Heart left ventricle (tissue), 13 donors: ENCODE measurements around the gene PFKP.

Experiments used
- POLR2A ChIP-seq, 2 donors: fragments of 450-650 bp; IDR thresholded peaks; one replicate each; pipeline ENCODE4 v1.6.1; 2017; ENCODE audit warnings: antibody characterized with exemption in 2 of 2, mild to moderate bottlenecking in 2 of 2, moderate library complexity in 2 of 2
- TF ChIP-seq, protein P1 (sequence below), 12 donors: fragments of 200-600 bp; sonication (generic) in 4 of 12; IDR thresholded peaks; one replicate each; pipeline versions ENCODE4 v1.5.0 to v1.8.0; 2018 to 2022; ENCODE audit warnings: antibody characterized with exemption in 12 of 12, mild to moderate bottlenecking in 5 of 12
- donor health status: ischemic (EF 13 %, LVEDD 7.1; RV severe dilation, severe dysfunction).
- donor health status: DM: no; HTN: yes; CAD: no.
- donor health status: DM: no; HTN: no; CAD: no.
- donor health status: ischemic (EF 25% LVEDD 6.9; RV normal size, moderate dysfunction).
- donor health status: ischemic (EF 25% LVEDD 5.7; RV mildly dilated, moderate dysfunction).
- donor health status: ischemic (EF 35%, LVEDD 5.7; RV mildly dilated, moderate dysfunction).
- donor health status: nonischemic (EF 11% LVEDD 7.7; RV severe dilation, severe dysfunction).
- donor health status: DM: yes; HTN: yes; CAD: no.
- donor health status: PGD.
- donor health status: ischemic (EF 29% LVEDD 5.4; RV normal size, mild dysfunction).
- donor health status: nonischemic (EF 23%, LVEDD 6.1; RV moderate dilation, normal function).

DNA sequence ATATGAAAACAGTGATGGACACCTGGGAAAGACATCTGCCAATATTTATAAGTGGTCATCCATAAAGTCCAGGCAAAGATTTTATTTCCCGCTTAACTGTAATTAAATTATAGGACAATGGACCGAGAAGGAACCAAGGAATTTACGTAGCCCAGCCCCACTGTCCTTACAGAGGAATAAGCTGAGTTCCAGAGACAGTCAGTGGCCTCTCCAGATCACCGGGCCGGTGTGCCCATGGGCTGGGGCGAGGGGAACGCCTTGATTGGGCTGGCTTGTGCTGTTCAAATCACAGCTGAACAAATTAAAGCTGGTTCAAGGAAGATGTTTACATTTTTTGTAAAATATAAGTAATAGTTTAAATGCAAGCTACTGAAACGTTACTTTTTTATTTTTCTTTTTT, 40.7 kb downstream of the PFKP start:
- no peak for TF ChIP-seq POLR2A (IDR thresholded peaks at IDR 0.05)
- TF ChIP-seq, protein P1, sequence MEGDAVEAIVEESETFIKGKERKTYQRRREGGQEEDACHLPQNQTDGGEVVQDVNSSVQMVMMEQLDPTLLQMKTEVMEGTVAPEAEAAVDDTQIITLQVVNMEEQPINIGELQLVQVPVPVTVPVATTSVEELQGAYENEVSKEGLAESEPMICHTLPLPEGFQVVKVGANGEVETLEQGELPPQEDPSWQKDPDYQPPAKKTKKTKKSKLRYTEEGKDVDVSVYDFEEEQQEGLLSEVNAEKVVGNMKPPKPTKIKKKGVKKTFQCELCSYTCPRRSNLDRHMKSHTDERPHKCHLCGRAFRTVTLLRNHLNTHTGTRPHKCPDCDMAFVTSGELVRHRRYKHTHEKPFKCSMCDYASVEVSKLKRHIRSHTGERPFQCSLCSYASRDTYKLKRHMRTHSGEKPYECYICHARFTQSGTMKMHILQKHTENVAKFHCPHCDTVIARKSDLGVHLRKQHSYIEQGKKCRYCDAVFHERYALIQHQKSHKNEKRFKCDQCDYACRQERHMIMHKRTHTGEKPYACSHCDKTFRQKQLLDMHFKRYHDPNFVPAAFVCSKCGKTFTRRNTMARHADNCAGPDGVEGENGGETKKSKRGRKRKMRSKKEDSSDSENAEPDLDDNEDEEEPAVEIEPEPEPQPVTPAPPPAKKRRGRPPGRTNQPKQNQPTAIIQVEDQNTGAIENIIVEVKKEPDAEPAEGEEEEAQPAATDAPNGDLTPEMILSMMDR (IDR thresholded peaks at IDR 0.05): no peak
